ENCODE results near the gene ANKIB1.

GRCh38 chr7:92397542-92397941 is 151.8 kb downstream of the ANKIB1 start:
- TF ChIP-seq CTCF (IDR thresholded peaks at IDR 0.05; ENCODE audit: borderline replicate concordance, extremely low read depth, low read length, poor library complexity, severe bottlenecking), result no peak
- no peak for TF ChIP-seq EZH2 (IDR thresholded peaks at IDR 0.05; ENCODE audit: borderline replicate concordance, low read depth, low read length, severe bottlenecking)
